GM18907 (cell line): ENCODE measurements around the gene FAM89B.

Experiments used
- ATAC-seq: cut with Tn5 transposase; IDR thresholded peaks from one replicate; pipeline ENCODE4 v1.9.1; 2021; ENCODE audit warnings: mild to moderate bottlenecking, moderate library complexity; ENCODE audit not compliant: unreplicated experiment

Gene FAM89B

GRCh38 chr11:65538915-65539743, 33.2 kb upstream of the FAM89B start:
- no peak for ATAC-seq

GRCh38 chr11:65539744-65540289, 32.5 kb upstream of the FAM89B start:
- ATAC-seq = peak; percentile 52

GRCh38 chr11:65540290-65541092, 31.8 kb upstream of the FAM89B start:
- peak; percentile 54 for ATAC-seq

- no peak for ATAC-seq
Observed at GRCh38 chr11:65541093-65541982, 31.0 kb upstream of the FAM89B start.

GRCh38 chr11:65542738-65543390, 29.5 kb upstream of the FAM89B start:
- ATAC-seq = no peak

GRCh38 chr11:65545853-65546216, 26.5 kb upstream of the FAM89B start:
- ATAC-seq = no peak

- peak; percentile 66 for ATAC-seq
Observed at GRCh38 chr11:65546217-65546958, 25.9 kb upstream of the FAM89B start.

GRCh38 chr11:65547446-65548125, 24.8 kb upstream of the FAM89B start:
- no peak for ATAC-seq

GRCh38 chr11:65548395-65548794, 23.9 kb upstream of the FAM89B start:
- no peak for ATAC-seq

GRCh38 chr11:65549096-65549495, 23.2 kb upstream of the FAM89B start:
- ATAC-seq = no peak

GRCh38 chr11:65551572-65552387, 20.6 kb upstream of the FAM89B start:
- ATAC-seq = peak; percentile 62

- no peak for ATAC-seq
Observed at GRCh38 chr11:65552388-65552951, 19.9 kb upstream of the FAM89B start.

GRCh38 chr11:65553301-65554001, 18.9 kb upstream of the FAM89B start:
- ATAC-seq = no peak

- no peak for ATAC-seq
Observed at GRCh38 chr11:65554057-65554818, 18.1 kb upstream of the FAM89B start.

- no peak for ATAC-seq
Observed at GRCh38 chr11:65554842-65555430, 17.4 kb upstream of the FAM89B start.

- no peak for ATAC-seq
Observed at GRCh38 chr11:65555693-65556231, 16.6 kb upstream of the FAM89B start.
